A549 (cell line): ENCODE data around the gene HOXC13. TPM values are rescaled to one million over a fixed set of nuclear protein-coding genes. Genes with fewer than 3 reads are reported as not detected.

Experiments used
- ATAC-seq, 2 experiments: fragments of 200-7000 bp in 1 of 2; fragments of >200 bp in 1 of 2; cut with Nextera tagmentation in 1 of 2; cut with Tn5 transposase in 1 of 2; 3 replicates each; pipeline versions ENCODE4 v1.8.0 to v1.9.1; 2018 to 2020; ENCODE audit warnings: mild to moderate bottlenecking in 1 of 2, moderate library complexity in 1 of 2
- CTCF ChIA-PET: fragments of 300-600 bp; sonication (Branson Sonifier 250); formaldehyde crosslinking; extraction: SDS; loops from one replicate; lab custom pipeline; 2021; ENCODE audit warnings: antibody characterized with exemption, inconsistent platforms; lab: Yijun Ruan, JAX
- POLR2A ChIA-PET: fragments of 350-600 bp; formaldehyde crosslinking; extraction: SDS; loops from one replicate; lab custom pipeline; 2021; ENCODE audit warnings: antibody characterized with exemption, inconsistent platforms; lab: Yijun Ruan, JAX
- DNase-seq, 2 experiments: peaks; one replicate each; pipeline versions ENCODE4 v3.0.0 to v3.0.0-alpha.2; 2011 to 2016; ENCODE audit warnings: low read depth in 1 of 2, low spot score in 1 of 2
- FAIRE-seq: peaks from 2 replicates; lab custom pipeline; 2011; peaks lifted over from hg19 to GRCh38; lab: Jason Lieb, UNC
- H3K27ac ChIP-seq, 2 experiments: fragments of >200 bp; sonication (Bioruptor Twin); formaldehyde crosslinking; 3 replicates each; pipeline ENCODE4 v1.5.1; 2016 to 2017
- H3K4me1 ChIP-seq: fragments of >200 bp; sonication (Bioruptor Twin); formaldehyde crosslinking; 3 replicates; pipeline ENCODE4 v1.6.1; 2016
- H3K4me2 ChIP-seq: fragments of >200 bp; sonication (Bioruptor Twin); formaldehyde crosslinking; 3 replicates; pipeline ENCODE4 v1.6.1; 2016
- H3K4me3 ChIP-seq: fragments of >200 bp; sonication (Bioruptor Twin); formaldehyde crosslinking; 3 replicates; pipeline ENCODE4 v1.5.1; 2016
- H3K9me3 ChIP-seq: fragments of >200 bp; sonication (Bioruptor Twin); formaldehyde crosslinking; 3 replicates; pipeline ENCODE4 v1.6.1; 2016
- CHD2 ChIP-seq: fragments of 150-350 bp; IDR thresholded peaks from 2 replicates; pipeline ENCODE4 v1.6.1; 2014; ENCODE audit warnings: low read length; ENCODE audit not compliant: partially characterized antibody
- EHMT2 ChIP-seq: fragments of 200-600 bp; sonication (generic); IDR thresholded peaks from 2 replicates; pipeline ENCODE4 v1.6.1; 2016; ENCODE audit warnings: antibody characterized with exemption, low read depth, mild to moderate bottlenecking, moderate library complexity
- ESRRA ChIP-seq: fragments of 150-350 bp; IDR thresholded peaks from 2 replicates; pipeline ENCODE4 v1.6.1; 2014; ENCODE audit warnings: mild to moderate bottlenecking, low read length, borderline replicate concordance
- HDAC2 ChIP-seq: fragments of 200-600 bp; sonication (generic); IDR thresholded peaks from 2 replicates; pipeline ENCODE4 v1.6.1; 2016
- HEYL ChIP-seq: fragments of 250-450 bp; sonication (Bioruptor Pico); IDR thresholded peaks from 2 replicates; pipeline ENCODE4 v1.8.0; 2021; ENCODE audit warnings: mild to moderate bottlenecking, moderate library complexity
- HOXA7 ChIP-seq: fragments of 250-450 bp; sonication (Bioruptor Pico); IDR thresholded peaks from 2 replicates; pipeline ENCODE4 v1.5.0; 2020; ENCODE audit warnings: mild to moderate bottlenecking, moderate library complexity
- JUN ChIP-seq, 2 experiments: fragments of >200 bp; sonication (Bioruptor Twin); formaldehyde crosslinking; IDR thresholded peaks; 2 replicates in 1 of 2; 3 replicates in 1 of 2; pipeline ENCODE4 v1.6.1; 2016 to 2017
- NFE2L2 ChIP-seq: fragments of 150-350 bp; conservative IDR thresholded peaks from 2 replicates; pipeline ENCODE4 v1.6.1; 2014; ENCODE audit warnings: low read length
- RAD21 ChIP-seq, 2 experiments: fragments of >200 bp in 1 of 2; sonication (Bioruptor Twin) in 1 of 2; formaldehyde crosslinking in 1 of 2; IDR thresholded peaks in 1 of 2; conservative IDR thresholded peaks in 1 of 2; 2 replicates in 1 of 2; 3 replicates in 1 of 2; pipeline ENCODE4 v1.6.1; 2012 to 2018; ENCODE audit warnings: inconsistent platforms in 1 of 2
- RFX5 ChIP-seq: fragments of 450-650 bp; IDR thresholded peaks from 2 replicates; pipeline ENCODE4 v1.7.1; 2014; ENCODE audit warnings: antibody characterized with exemption, mild to moderate bottlenecking, moderate library complexity
- ZSCAN20 ChIP-seq: fragments of 250-450 bp; sonication (Bioruptor Pico); IDR thresholded peaks from 2 replicates; pipeline ENCODE4 v1.8.0; 2022; ENCODE audit warnings: mild to moderate bottlenecking, moderate library complexity
- WGBS: methylation state at CpG from one replicate; pipeline ENCODE4 v1.1.6; 2017; ENCODE audit errors: missing lambda C conversion rate; 5-methylcytosine and 5-hydroxymethylcytosine counted together
- polyA plus RNA-seq, 4 experiments: library from polyadenylated mRNA; depleted of rRNA in 3 of 4; stranded (reverse); fragments of >200 nt; fragmentation: RNase III in 1 of 4; extraction: RNeasy Plus Mini Kit Qiagen cat#74134 plus additional on column Dnase treatment in 1 of 4; gene quantifications; 2 replicates in 3 of 4; 3 replicates in 1 of 4; pipeline ENCODE4 v1.2.3, GENCODE V29; 2011 to 2017
- TF ChIP-seq, protein P1 (sequence below): fragments of >200 bp; sonication (Bioruptor Twin); formaldehyde crosslinking; IDR thresholded peaks from 3 replicates; pipeline ENCODE4 v1.5.1; 2016
- TF ChIP-seq, protein P2 (sequence below): IDR thresholded peaks from 2 replicates; pipeline ENCODE4 v1.6.1; 2012; ENCODE audit warnings: low read depth, borderline replicate concordance

HOXC13 gene
- polyA plus RNA-seq, 2 of the 4 experiments (the other 2 are of a cell fraction) = 3.9 to 6.5 TPM

DNA sequence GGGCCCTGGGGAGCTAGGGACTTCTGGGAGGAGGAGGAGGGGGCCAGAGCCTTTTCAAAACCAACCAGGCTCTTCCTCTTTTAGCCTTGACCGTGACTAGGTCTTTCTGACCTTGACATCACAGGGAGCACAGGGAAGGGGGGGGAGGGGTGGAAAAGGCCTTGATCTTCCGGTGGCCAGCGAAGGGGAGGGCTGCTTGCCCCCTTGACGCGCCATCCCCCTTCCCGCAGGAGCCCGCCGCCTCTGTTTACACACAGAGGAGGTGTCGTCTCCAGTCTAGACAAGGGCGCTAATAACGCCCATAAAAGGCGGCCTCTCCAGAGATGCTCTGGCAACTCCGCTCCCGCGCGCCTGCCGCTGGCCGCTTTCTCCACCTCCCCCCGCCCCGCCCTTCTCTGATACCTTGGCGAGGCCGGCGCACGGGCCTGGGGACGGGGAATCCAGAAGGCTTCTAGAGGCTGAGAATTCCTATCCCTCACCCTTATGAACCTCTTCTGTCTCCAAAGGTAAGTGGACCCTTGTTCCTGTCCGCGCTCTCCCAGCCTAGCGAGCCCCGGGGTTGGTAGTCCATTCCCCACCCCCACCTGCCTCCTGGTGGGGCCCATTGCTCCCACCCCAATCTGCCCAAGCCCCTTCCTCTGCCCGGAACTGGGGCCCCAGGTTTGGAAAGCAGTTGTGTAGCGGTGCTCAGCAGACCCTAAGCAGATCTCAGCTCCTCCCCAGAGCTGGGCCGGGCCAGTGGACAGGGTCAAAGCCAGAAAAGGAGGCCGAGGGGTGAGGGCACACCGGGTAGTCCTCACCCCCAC is 11.2 kb downstream of the HOXC13 start:
- ChIA-PET POLR2A (no interaction called here), CTCF (interaction anchor here (0.6 to 1.3 kb wide), 6 partner anchors 9 to 206 kb away, joined by 3 read pairs; no protein-coding TSS in a partner anchor)
- Histone ChIP-seq H3K27ac (peak overlapping the region in 1 of 2 experiments; percentile 31; a peak in 2 of 6 replicates), H3K4me3 (no peak overlapping the region), H3K4me2 (no peak overlapping the region), H3K9me3 (no peaks in the 10 kb centered on the region), H3K4me1 (peaks cover 14% of the 10 kb centered on the region)
- FAIRE-seq (no peak), ATAC-seq (peak in 1 of 2 experiments; percentile 6; a peak in 3 of 6 replicates), DNase-seq (no peak)
- WGBS = 83% methylated on average over 29 of the region's 34 CpGs
- no peak for TF ChIP-seq EHMT2
- TF ChIP-seq, protein P1, sequence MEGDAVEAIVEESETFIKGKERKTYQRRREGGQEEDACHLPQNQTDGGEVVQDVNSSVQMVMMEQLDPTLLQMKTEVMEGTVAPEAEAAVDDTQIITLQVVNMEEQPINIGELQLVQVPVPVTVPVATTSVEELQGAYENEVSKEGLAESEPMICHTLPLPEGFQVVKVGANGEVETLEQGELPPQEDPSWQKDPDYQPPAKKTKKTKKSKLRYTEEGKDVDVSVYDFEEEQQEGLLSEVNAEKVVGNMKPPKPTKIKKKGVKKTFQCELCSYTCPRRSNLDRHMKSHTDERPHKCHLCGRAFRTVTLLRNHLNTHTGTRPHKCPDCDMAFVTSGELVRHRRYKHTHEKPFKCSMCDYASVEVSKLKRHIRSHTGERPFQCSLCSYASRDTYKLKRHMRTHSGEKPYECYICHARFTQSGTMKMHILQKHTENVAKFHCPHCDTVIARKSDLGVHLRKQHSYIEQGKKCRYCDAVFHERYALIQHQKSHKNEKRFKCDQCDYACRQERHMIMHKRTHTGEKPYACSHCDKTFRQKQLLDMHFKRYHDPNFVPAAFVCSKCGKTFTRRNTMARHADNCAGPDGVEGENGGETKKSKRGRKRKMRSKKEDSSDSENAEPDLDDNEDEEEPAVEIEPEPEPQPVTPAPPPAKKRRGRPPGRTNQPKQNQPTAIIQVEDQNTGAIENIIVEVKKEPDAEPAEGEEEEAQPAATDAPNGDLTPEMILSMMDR = no peak

DNA sequence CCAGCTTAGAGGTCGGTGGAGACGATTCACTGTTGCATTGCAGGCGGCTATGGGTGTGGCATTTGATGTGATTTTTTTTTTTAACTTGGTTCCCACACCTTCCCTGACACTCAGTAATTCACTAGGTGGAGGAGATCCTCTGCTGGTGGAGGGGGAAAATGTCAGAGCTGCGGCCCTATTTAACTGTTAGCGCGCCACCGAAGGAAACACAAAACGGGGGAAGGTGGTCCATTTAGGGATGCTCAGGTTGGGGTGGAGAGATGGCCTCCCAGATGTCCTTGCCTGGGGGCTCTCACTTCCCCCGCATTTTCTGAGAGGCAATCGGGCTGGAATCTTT is 11.8 kb downstream of the HOXC13 start:
- ATAC-seq (peak in 1 of 2 experiments; percentile 31; a peak in 3 of 6 replicates), FAIRE-seq (no peak), DNase-seq (peak in 1 of 2 experiments; percentile 36)
- no peak overlapping the region for H3K4me3 ChIP-seq
- WGBS = 61% methylated on average over 10 of the region's 10 CpGs
- CTCF ChIA-PET = interaction anchor here (0.6 to 1.3 kb wide), 3 partner anchors 16 to 128 kb away, joined by 3 read pairs; no protein-coding TSS in a partner anchor
- peaks cover 14% of the 10 kb centered on the region for H3K4me1 ChIP-seq
- TF ChIP-seq RAD21 (conservative IDR thresholded peaks at IDR 0.05 in 1 of 2, IDR thresholded peaks at IDR 0.05 in 1 of 2) (peak; percentile 18 to 47; a peak in 2 of 5 replicates), ESRRA (no peak)
- TF ChIP-seq, all 56 proteins: peak for 1
- no peak overlapping the region; a peak in 1 of 6 replicates for H3K27ac ChIP-seq
- no peaks in the 10 kb centered on the region for H3K9me3 ChIP-seq
- no peak overlapping the region for H3K4me2 ChIP-seq
- POLR2A ChIA-PET = no interaction called here

DNA sequence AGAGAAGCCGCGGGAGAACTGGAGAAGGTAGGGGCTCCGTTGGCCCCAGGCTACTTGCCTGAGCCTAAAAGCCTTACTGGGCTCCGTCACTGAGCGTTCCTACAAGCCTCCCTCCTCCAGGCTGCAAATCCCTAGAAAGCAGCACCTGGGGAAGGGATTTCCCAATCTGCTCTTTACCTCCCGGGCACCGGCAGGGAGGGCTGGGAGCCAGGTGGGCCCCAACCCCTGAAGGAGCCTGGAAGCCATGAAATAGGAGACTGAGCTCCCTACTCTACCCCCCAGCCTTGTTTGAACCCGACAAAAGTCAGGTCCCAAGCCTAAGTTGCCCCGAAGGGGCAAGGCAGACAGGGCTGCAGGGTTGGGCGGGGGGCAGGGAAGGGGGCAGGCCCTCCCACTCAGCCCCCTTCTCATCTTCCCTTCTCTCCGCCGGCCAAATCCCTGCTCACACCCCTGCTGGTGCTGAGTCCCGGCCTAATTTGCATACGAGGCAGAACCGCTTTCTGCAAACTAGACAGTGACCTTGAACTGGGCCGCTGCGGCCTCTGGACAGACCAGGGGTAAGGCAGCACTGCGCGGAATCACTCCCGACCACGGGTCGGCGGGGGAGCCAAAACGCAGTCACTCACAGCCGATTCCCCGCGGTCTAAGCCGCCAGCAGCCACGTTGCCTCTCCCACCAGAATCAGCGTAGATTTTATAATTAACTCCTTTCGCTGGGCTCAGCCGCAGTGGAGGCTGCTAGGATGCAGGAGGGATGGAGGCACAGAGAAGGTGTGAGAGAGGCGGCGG is 12.4 kb downstream of the HOXC13 start:
- CTCF ChIA-PET = interaction anchor here (0.6 to 2.8 kb wide), 4 partner anchors 17 to 195 kb away, joined by 3 to 11 read pairs (median 3); no protein-coding TSS in a partner anchor
- FAIRE-seq = no peak
- POLR2A ChIA-PET = no interaction called here
- TF ChIP-seq HDAC2 = no peak
- no peak for TF ChIP-seq RFX5
- TF ChIP-seq, protein P2, sequence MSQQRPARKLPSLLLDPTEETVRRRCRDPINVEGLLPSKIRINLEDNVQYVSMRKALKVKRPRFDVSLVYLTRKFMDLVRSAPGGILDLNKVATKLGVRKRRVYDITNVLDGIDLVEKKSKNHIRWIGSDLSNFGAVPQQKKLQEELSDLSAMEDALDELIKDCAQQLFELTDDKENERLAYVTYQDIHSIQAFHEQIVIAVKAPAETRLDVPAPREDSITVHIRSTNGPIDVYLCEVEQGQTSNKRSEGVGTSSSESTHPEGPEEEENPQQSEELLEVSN = no peak
- TF ChIP-seq JUN (IDR thresholded peaks at IDR 0.05) = no peak
- no peak for TF ChIP-seq NFE2L2
- no peak for TF ChIP-seq HOXA7 (CRISPR knock-in tag)
- TF ChIP-seq RAD21 (conservative IDR thresholded peaks at IDR 0.05 in 1 of 2, IDR thresholded peaks at IDR 0.05 in 1 of 2) = no peak
- no peak for TF ChIP-seq CHD2
- TF ChIP-seq HEYL (CRISPR knock-in tag) = no peak
- TF ChIP-seq ZSCAN20 (CRISPR knock-in tag) = no peak
- H3K4me2 ChIP-seq = no peak overlapping the region
- no peak for ATAC-seq
- WGBS = 90% methylated on average over 34 of the region's 34 CpGs
- H3K4me1 ChIP-seq = peaks cover 14% of the 10 kb centered on the region
- DNase-seq = no peak
- H3K4me3 ChIP-seq = no peak overlapping the region
- no peak overlapping the region for H3K27ac ChIP-seq
- no peaks in the 10 kb centered on the region for H3K9me3 ChIP-seq
